Measurements from ENCODE around the gene PTPRN2.
"Not testable (repeated sequence)": the region's sequence is repeated elsewhere in the genome, so short reads cannot be mapped to it uniquely, and the experiment has no call there.

PTPRN2 gene

DNA sequence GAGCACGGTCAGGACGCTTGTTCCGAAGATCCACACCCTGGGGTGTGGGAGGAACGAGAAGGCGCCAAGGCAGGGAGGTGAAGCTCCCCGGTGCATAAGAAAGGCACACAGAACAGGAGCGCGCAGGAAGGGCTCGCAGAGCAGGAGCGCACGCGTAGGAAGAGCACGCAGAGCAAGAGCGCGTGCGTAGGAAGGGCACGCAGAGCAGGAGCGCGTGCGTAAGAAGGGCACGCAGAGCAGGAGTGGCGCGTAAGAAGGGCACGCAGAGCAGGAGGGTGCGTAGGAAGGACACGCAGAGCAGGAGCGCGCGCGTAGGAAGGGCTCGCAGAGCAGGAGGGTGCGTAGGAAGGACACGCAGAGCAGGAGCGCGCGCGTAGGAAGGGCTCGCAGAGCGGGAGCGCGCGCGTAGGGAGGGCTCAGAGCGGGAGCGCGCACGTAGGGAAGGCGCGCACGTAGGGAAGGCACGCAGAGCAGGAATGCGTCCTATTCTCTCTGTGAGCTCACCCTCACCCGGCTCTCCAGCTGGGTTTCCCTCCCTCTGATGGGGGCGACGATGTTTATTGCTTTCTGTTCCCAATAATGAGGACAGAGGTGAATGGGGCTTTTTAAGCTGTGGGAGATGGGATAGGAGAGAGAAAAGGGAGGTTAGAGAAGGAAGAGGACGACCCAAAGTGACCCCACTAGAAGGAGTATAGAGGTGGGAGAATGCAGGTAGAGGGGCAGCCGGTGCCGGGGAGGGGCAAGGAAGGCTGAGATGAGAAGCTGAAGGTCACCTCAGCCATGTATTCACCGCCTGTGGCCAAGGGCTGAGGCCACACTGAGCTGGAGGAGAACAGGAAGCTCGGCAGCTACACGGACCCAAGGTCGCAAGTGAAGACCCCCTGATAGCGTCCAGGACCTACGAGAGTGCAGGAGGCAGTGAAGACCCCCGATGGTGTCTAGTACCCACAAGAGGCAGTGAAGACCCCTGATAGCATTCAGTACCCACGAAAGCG is 423.2 kb downstream of the PTPRN2 start:
- H3K79me2 ChIP-seq = no peaks in the 10 kb centered on the region
- H3K9ac ChIP-seq = no peak overlapping the region
- H3K36me3 ChIP-seq (ENCODE audit: control insufficient read depth, insufficient read depth, low read length) = no peaks in the 10 kb centered on the region
- no peaks in the 10 kb centered on the region for H3K27me3 ChIP-seq (ENCODE audit: control insufficient read depth, insufficient read depth, low read length)
- H3K9me3 ChIP-seq (ENCODE audit: control insufficient read depth, low read length) = no peaks in the 10 kb centered on the region
- no peak overlapping the region for H3K4me2 ChIP-seq (ENCODE audit: low read length)
- H2AFZ ChIP-seq = no peak overlapping the region
- no peak overlapping the region for H3K4me3 ChIP-seq (ENCODE audit: low read depth, low read length)
- no peaks in the 10 kb centered on the region for H3K4me1 ChIP-seq
- TF ChIP-seq, protein P1, sequence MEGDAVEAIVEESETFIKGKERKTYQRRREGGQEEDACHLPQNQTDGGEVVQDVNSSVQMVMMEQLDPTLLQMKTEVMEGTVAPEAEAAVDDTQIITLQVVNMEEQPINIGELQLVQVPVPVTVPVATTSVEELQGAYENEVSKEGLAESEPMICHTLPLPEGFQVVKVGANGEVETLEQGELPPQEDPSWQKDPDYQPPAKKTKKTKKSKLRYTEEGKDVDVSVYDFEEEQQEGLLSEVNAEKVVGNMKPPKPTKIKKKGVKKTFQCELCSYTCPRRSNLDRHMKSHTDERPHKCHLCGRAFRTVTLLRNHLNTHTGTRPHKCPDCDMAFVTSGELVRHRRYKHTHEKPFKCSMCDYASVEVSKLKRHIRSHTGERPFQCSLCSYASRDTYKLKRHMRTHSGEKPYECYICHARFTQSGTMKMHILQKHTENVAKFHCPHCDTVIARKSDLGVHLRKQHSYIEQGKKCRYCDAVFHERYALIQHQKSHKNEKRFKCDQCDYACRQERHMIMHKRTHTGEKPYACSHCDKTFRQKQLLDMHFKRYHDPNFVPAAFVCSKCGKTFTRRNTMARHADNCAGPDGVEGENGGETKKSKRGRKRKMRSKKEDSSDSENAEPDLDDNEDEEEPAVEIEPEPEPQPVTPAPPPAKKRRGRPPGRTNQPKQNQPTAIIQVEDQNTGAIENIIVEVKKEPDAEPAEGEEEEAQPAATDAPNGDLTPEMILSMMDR (IDR thresholded peaks at IDR 0.05) = no peak
- no peak overlapping the region for H3K27ac ChIP-seq

DNA sequence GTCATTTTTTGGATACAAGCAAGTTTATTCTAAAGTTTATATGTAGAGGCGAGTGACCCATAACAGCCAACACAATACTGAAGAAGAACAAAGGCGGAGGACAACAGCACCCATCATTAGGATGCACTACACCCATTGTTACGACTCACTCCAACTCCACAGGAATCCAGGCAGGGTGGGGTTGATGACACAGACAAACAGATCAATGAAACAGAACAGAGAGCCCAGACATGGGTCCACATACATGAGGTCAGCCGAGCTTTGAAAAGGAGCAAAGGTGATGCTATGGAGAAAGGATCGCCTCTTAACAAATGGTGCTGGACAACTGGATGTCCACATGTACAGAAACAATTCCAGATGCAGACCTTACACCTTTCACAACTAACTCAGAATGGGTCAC is 426.4 kb downstream of the PTPRN2 start:
- no peaks in the 10 kb centered on the region for H3K4me1 ChIP-seq
- no peaks in the 10 kb centered on the region for H3K79me2 ChIP-seq
- no peaks in the 10 kb centered on the region for H3K27me3 ChIP-seq (ENCODE audit: control insufficient read depth, insufficient read depth, low read length)
- no peak overlapping the region for H3K9ac ChIP-seq
- H3K4me3 ChIP-seq (ENCODE audit: low read depth, low read length) = no peak overlapping the region
- no peak overlapping the region for H2AFZ ChIP-seq
- H3K36me3 ChIP-seq (ENCODE audit: control insufficient read depth, insufficient read depth, low read length) = no peaks in the 10 kb centered on the region
- H3K27ac ChIP-seq = no peak overlapping the region
- no peaks in the 10 kb centered on the region for H3K9me3 ChIP-seq (ENCODE audit: control insufficient read depth, low read length)
- H3K4me2 ChIP-seq (ENCODE audit: low read length) = no peak overlapping the region
- TF ChIP-seq, protein P1 (IDR thresholded peaks at IDR 0.05) = no peak

DNA sequence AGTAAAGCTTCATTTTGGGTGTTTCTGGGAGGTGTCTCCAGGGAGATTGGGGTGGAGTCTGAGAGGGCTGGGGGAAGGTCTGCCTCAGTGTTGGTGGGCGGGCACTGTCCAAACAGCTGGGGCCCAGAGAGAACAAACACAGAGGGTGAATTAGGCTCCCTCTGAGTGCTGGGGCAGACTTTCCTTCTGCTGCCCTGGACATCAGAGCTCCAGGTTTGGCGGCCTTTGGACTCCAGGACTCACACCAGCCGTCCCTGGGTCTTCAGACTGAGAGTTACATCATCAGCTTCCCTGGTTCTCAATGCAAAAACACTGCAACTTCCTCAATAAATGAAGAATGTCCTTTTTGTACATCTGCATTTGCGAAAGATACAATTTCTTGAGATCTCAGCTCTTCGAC is 427.4 kb downstream of the PTPRN2 start:
- Histone ChIP-seq H3K4me2 (ENCODE audit: low read length) (no peak overlapping the region), H3K36me3 (ENCODE audit: control insufficient read depth, insufficient read depth, low read length) (no peaks in the 10 kb centered on the region), H3K79me2 (no peaks in the 10 kb centered on the region), H2AFZ (no peak overlapping the region), H3K9ac (no peak overlapping the region), H3K27ac (no peak overlapping the region), H3K9me3 (ENCODE audit: control insufficient read depth, low read length) (no peaks in the 10 kb centered on the region), H3K27me3 (ENCODE audit: control insufficient read depth, insufficient read depth, low read length) (no peaks in the 10 kb centered on the region), H3K4me1 (no peaks in the 10 kb centered on the region), H3K4me3 (ENCODE audit: low read depth, low read length) (no peak overlapping the region)
- TF ChIP-seq, protein P1 (IDR thresholded peaks at IDR 0.05) = no peak

DNA sequence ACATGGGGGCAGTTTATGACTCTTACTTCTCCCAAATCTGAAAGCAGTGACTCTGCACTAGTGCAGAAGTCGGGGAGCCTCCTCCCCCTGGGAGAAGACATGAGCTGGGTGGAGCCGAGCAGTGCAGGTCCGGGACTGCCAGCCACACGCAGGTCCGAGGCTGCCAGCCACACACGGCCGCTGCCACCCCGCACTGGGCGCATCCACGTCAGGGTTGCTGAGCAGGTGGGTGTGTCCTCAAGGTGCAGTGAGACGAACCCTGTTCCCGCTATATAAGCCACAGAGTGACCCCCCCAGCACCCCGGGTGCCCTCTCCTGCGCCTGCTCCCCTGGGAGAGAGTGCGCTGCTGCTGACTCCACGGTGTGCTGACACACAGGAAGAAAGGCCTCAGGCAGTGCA is 430.2 kb downstream of the PTPRN2 start:
- H3K36me3 ChIP-seq (ENCODE audit: control insufficient read depth, insufficient read depth, low read length) = no peaks in the 10 kb centered on the region
- no peak overlapping the region for H2AFZ ChIP-seq
- H3K27me3 ChIP-seq (ENCODE audit: control insufficient read depth, insufficient read depth, low read length) = no peaks in the 10 kb centered on the region
- H3K4me1 ChIP-seq = no peaks in the 10 kb centered on the region
- no peaks in the 10 kb centered on the region for H3K9me3 ChIP-seq (ENCODE audit: control insufficient read depth, low read length)
- H3K9ac ChIP-seq = no peak overlapping the region
- H3K4me2 ChIP-seq (ENCODE audit: low read length) = no peak overlapping the region
- H3K4me3 ChIP-seq (ENCODE audit: low read depth, low read length) = no peak overlapping the region
- no peak overlapping the region for H3K27ac ChIP-seq
- no peaks in the 10 kb centered on the region for H3K79me2 ChIP-seq
- TF ChIP-seq, protein P1 (IDR thresholded peaks at IDR 0.05) = no peak

DNA sequence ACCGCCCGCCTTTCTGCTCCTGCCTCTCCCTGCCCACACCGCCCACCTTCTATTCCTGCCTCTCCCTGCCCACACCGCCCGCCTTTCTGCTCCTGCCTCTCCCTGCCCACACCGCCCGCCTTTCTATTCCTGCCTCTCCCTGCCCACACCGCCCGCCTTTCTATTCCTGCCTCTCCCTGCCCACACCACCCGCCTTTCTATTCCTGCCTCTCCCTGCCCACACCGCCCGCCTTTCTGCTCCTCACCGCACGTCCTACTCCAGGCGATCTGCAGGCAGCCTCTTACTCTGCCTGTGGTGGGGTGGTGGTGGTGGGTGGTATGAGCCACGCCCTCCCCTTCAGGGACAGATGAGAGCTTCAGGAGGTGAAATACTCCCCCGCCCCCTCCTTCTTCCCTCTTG is 436.4 kb downstream of the PTPRN2 start:
- H3K4me1 ChIP-seq; H3K27me3 ChIP-seq (ENCODE audit: control insufficient read depth, insufficient read depth, low read length); H3K36me3 ChIP-seq (ENCODE audit: control insufficient read depth, insufficient read depth, low read length); H3K9ac ChIP-seq; H3K27ac ChIP-seq; H2AFZ ChIP-seq; H3K4me3 ChIP-seq (ENCODE audit: low read depth, low read length); H3K4me2 ChIP-seq (ENCODE audit: low read length); H3K79me2 ChIP-seq; H3K9me3 ChIP-seq (ENCODE audit: control insufficient read depth, low read length): not testable (repeated sequence)

Data from parathyroid adenoma (tissue), 2 donors.